Heart right ventricle (tissue), 16 donors: ENCODE measurements around the gene ATXN2. TPM values are rescaled to one million over a fixed set of nuclear protein-coding genes. Genes with fewer than 3 reads are reported as not detected.
A peak's percentile ranks its signal among the peaks of the same experiment; 100 is the strongest.

Source experiments
- ATAC-seq, 8 donors: fragments of 200-7000 bp; cut with Tn5 transposase; one replicate each; pipeline ENCODE4 v1.9.1; 2020; ENCODE audit warnings: mild to moderate bottlenecking in 8 of 8, moderate library complexity in 8 of 8, moderate number of reproducible peaks in 1 of 8
- DNase-seq, 2 donors: peaks; one replicate each; pipeline ENCODE4 v3.0.0-alpha.2; 2020
- H3K27ac ChIP-seq, 10 donors: fragments of 200-600 bp; sonication (generic) in 2 of 10; one replicate each; pipeline versions ENCODE4 v1.5.0 to v1.8.0; 2020 to 2022; ENCODE audit warnings: mild to moderate bottlenecking in 3 of 10
- H3K27me3 ChIP-seq, 7 donors: fragments of 200-600 bp; one replicate each; pipeline ENCODE4 v1.8.0; 2021 to 2022; ENCODE audit warnings: mild to moderate bottlenecking in 2 of 7
- H3K36me3 ChIP-seq, 9 donors: fragments of 200-600 bp; sonication (generic) in 1 of 9; one replicate each; pipeline versions ENCODE4 v1.5.0 to v1.8.0; 2020 to 2022; ENCODE audit warnings: mild to moderate bottlenecking in 2 of 9
- H3K4me1 ChIP-seq, 9 donors: fragments of 200-600 bp; sonication (generic) in 1 of 9; one replicate each; pipeline versions ENCODE4 v1.5.0 to v1.8.0; 2020 to 2022; ENCODE audit warnings: mild to moderate bottlenecking in 4 of 9
- H3K4me3 ChIP-seq, 10 donors: fragments of 200-600 bp; sonication (generic) in 2 of 10; one replicate each; pipeline versions ENCODE4 v1.5.0 to v1.8.0; 2020 to 2022; ENCODE audit warnings: mild to moderate bottlenecking in 7 of 10, moderate library complexity in 2 of 10
- H3K9me3 ChIP-seq, 11 donors: fragments of 200-600 bp in 10 of 11; sonication (generic) in 2 of 11; one replicate each; pipeline versions ENCODE4 v1.5.0 to v1.8.0; 2013 to 2022; ENCODE audit warnings: mild to moderate bottlenecking in 2 of 11, control low read depth in 1 of 11, moderate library complexity in 1 of 11
- WGBS, 2 donors: extraction: QIAGEN DNeasy Blood & Tissue Kit; methylation state at CpG; one replicate each; pipeline ENCODE4 v1.1.7; 2013; ENCODE audit warnings: inconsistent platforms in 1 of 2; 5-methylcytosine and 5-hydroxymethylcytosine counted together
- intact Hi-C, 10 donors: fragments of 100-400 bp; cut with DNase I; formaldehyde crosslinking; loops; one replicate each; pipeline versions ENCODE4 v1.11.1 to v1.14.2; 2022
- polyA plus RNA-seq, 2 donors: library from polyadenylated mRNA; stranded (reverse); fragments of 200-250 nt; gene quantifications; one replicate each; pipeline ENCODE4 v1.2.3, GENCODE V29; 2013
- total RNA-seq, 10 donors: library from RNA; stranded (reverse); fragmentation: NEBNext Ultra II Directional in 3 of 10; extraction: Animal tissue kit (Norgen Biotek cat#: 25700) in 3 of 10; gene quantifications; one replicate each; pipeline versions ENCODE4 v1.2.1 to v1.2.4, GENCODE V29; 2021 to 2023
- TF ChIP-seq, protein P1 (sequence below), 9 donors: fragments of 200-600 bp; sonication (generic) in 2 of 9; IDR thresholded peaks; one replicate each; pipeline versions ENCODE4 v1.5.0 to v1.8.0; 2021 to 2022; ENCODE audit warnings: antibody characterized with exemption in 9 of 9, mild to moderate bottlenecking in 5 of 9, moderate library complexity in 1 of 9
- donor health status: Arrhythmogenic right ventricular cardiomyopathy.
- donor health status: ischemic (EF 13 %, LVEDD 7.1; RV severe dilation, severe dysfunction).
- donor health status: healthy with polysubstance abuse.
- donor health status: DM: no; HTN: yes; CAD: no.
- donor health status: DM: no; HTN: no; CAD: no.
- donor health status: ischemic (EF 25% LVEDD 6.9; RV normal size, moderate dysfunction).
- donor health status: ischemic (EF 25% LVEDD 5.7; RV mildly dilated, moderate dysfunction).
- donor health status: healthy.
- donor health status: DM: yes; HTN: yes; CAD: no.
- donor health status: Ischemic cardiomyopathy.
- donor health status: ischemic (EF 35%, LVEDD 5.7; RV mildly dilated, moderate dysfunction).
- donor health status: nonischemic (EF 11% LVEDD 7.7; RV severe dilation, severe dysfunction).
- donor health status: DM: yes; HTN: yes; CAD: no.
- donor health status: PGD.
- donor health status: ischemic (EF 29% LVEDD 5.4; RV normal size, mild dysfunction).
- donor health status: nonischemic (EF 23%, LVEDD 6.1; RV moderate dilation, normal function).

ATXN2 gene
- total and polyA plus RNA-seq, 12 donors: 18.8 to 69.9 (median 55.0) TPM

DNA sequence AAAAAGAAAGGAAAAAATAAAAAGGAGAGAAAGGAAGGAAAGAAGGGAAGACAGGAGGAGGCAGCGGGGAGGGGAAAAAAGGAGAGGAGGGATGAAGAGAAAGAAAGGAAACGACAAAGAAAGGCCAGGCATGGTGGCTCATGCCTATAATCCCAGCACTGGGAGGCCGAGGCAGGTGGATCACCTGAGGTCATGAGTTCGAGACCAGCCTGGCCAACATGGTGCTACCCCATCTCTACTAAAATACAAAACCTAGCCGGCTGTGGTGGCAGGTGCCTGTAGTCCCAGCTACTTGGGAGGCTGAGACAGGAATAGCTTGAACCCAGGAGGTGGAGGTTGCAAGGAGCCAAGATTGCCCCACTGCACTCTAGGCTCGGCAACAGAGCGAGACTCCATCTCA is 18.4 kb downstream of the ATXN2 start:
- intact Hi-C loops: no loop called here
- 90 to 94% methylated on average over 7 of the region's 7 CpGs for WGBS, 2 donors
- peaks cover 0 to 28% (median 8%) of the 10 kb centered on the region in 9 donors for H3K4me1 ChIP-seq

DNA sequence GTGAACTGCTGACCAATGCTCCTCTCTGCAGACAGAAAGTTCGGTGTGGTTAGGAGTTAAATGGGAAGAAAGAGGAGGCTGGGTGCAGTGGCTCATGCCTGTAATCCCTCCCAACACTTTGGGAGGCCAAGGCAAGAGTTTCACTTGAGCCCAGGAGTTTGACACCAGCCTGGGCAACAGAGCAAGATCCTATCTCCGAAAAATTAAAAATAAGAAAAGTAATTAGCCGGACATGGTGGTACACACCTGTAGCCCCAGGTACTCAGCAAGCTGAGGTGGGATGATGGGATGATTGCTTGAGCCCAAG is 19.0 kb downstream of the ATXN2 start:
- H3K36me3 ChIP-seq: peaks cover 0 to 11% (median 0%) of the 10 kb centered on the region in 9 donors
- no peaks in the 10 kb centered on the region for H3K9me3 ChIP-seq
- WGBS, 2 donors: 90 to 95% methylated on average over 3 of the region's 3 CpGs
- ATAC-seq: no peak
- peaks cover 0 to 33% (median 8%) of the 10 kb centered on the region in 9 donors for H3K4me1 ChIP-seq
- no peak overlapping the region for H3K27ac ChIP-seq
- no peak overlapping the region for H3K4me3 ChIP-seq
- TF ChIP-seq, protein P1, sequence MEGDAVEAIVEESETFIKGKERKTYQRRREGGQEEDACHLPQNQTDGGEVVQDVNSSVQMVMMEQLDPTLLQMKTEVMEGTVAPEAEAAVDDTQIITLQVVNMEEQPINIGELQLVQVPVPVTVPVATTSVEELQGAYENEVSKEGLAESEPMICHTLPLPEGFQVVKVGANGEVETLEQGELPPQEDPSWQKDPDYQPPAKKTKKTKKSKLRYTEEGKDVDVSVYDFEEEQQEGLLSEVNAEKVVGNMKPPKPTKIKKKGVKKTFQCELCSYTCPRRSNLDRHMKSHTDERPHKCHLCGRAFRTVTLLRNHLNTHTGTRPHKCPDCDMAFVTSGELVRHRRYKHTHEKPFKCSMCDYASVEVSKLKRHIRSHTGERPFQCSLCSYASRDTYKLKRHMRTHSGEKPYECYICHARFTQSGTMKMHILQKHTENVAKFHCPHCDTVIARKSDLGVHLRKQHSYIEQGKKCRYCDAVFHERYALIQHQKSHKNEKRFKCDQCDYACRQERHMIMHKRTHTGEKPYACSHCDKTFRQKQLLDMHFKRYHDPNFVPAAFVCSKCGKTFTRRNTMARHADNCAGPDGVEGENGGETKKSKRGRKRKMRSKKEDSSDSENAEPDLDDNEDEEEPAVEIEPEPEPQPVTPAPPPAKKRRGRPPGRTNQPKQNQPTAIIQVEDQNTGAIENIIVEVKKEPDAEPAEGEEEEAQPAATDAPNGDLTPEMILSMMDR (IDR thresholded peaks at IDR 0.05): no peak
- intact Hi-C loops: no loop called here
- DNase-seq: no peak
- no peaks in the 10 kb centered on the region for H3K27me3 ChIP-seq

More for the DNA sequence above, 18.4 kb downstream of the ATXN2 start:
- Histone ChIP-seq H3K36me3 (peaks cover 0 to 11% (median 0%) of the 10 kb centered on the region in 9 donors), H3K4me3 (no peak overlapping the region), H3K27me3 (no peaks in the 10 kb centered on the region), H3K27ac (no peak overlapping the region), H3K9me3 (no peaks in the 10 kb centered on the region)
- TF ChIP-seq, protein P1 (IDR thresholded peaks at IDR 0.05): no peak
- ATAC-seq (no peak), DNase-seq (no peak)

DNA sequence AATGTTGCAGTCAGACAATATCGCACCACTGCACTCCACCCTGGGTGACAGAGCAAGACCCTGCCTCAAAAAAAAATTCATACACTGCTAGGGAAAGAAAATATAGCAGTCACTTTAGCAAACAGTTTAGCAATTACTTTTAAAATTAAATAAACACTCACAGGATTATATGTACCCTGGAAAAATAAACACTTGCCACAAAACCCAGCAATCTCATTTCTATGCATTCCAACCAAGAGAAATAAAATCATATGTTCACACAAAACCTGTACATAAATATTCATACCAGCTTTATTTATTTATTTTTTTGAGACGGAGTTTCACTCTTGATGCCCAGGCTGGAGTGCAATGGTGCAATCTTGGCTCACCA is 20.2 kb downstream of the ATXN2 start:
- ATAC-seq (no peak), DNase-seq (no peak)
- Histone ChIP-seq H3K27me3 (no peaks in the 10 kb centered on the region), H3K4me1 (peaks cover 0 to 44% (median 12%) of the 10 kb centered on the region in 9 donors), H3K9me3 (no peaks in the 10 kb centered on the region), H3K27ac (no peak overlapping the region), H3K36me3 (peaks cover 0 to 11% (median 0%) of the 10 kb centered on the region in 9 donors), H3K4me3 (no peak overlapping the region)
- intact Hi-C loops: no loop called here
- TF ChIP-seq, protein P1 (IDR thresholded peaks at IDR 0.05): no peak
- WGBS, 2 donors: 92 to 94% methylated on average over 2 of the region's 2 CpGs

DNA sequence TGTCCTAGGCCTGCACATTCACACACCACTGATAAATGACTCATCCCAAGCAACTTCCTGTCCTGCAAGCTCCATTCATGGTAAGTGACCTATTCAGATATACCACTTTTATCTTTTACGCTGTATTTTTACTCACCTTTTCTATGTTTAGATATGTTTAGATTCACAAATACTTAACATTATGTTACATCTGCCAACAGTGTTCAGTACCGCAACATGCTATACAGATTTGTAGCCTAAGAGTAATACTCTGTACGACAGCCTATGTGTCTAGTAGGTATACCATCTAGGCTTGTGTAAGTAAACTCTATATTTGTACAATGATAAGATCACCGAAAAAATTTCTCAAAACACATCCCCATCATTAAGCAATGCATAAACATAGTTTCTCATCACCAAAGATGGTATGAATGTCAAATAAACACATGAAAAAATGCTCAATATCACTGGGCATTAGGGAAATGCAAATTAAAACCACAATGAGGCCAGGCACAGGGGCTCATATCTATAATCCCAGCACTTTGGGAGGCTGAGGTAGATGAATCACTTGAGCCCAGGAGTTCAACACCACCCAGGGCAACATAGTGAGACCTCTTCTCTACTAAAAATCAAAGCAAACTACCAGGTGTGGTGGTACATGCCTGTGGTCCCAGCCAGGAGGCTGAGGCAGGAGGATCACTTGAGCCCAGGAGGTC is 20.7 kb downstream of the ATXN2 start:
- Histone ChIP-seq H3K4me1 (peaks cover 0 to 48% (median 12%) of the 10 kb centered on the region in 9 donors), H3K4me3 (no peak overlapping the region), H3K36me3 (peaks cover 0 to 11% (median 0%) of the 10 kb centered on the region in 9 donors), H3K27me3 (no peaks in the 10 kb centered on the region), H3K27ac (no peak overlapping the region), H3K9me3 (no peaks in the 10 kb centered on the region)
- TF ChIP-seq, protein P1 (IDR thresholded peaks at IDR 0.05): no peak
- peak in 1 of 8 donors; percentile 59 for ATAC-seq
- no peak for DNase-seq
- intact Hi-C loops: no loop called here
- 74 to 78% methylated on average over 4 of the region's 4 CpGs for WGBS, 2 donors
